ENCODE data around the gene ZDHHC5. TPM values are rescaled to one million over a fixed set of nuclear protein-coding genes. Genes with fewer than 3 reads are reported as not detected.

ZDHHC5 gene
- total RNA-seq, 1 experiment from 2014 or later = 64.1 TPM

- POLR2A ChIA-PET = no interaction called here
- ATAC-seq = no peak
- DNase-seq (ENCODE audit: low read depth, low spot score) = no peak
- H3K9me3 ChIP-seq (ENCODE audit: control insufficient read depth in 1 of 2, insufficient read depth in 1 of 2, low read depth in 1 of 2, low read length in 2 of 2) = no peaks in the 10 kb centered on the region
- no peaks in the 10 kb centered on the region for H3K36me3 ChIP-seq (ENCODE audit: control insufficient read depth in 1 of 2, insufficient read depth in 2 of 2, low read length in 2 of 2)
- no peaks in the 10 kb centered on the region for H3K79me2 ChIP-seq (ENCODE audit: insufficient read depth, low read length)
- peaks cover 0 to 25% of the 10 kb centered on the region in 2 experiments; a peak in 3 of 4 replicates for H3K4me1 ChIP-seq (ENCODE audit: control insufficient read depth in 1 of 2, insufficient read depth in 2 of 2, low read length in 2 of 2)
- RAD21 ChIA-PET (ENCODE audit: low non-redundant PET in 1 of 2, low total read pairs in 2 of 2, uncharacterized antibody in 2 of 2, unreplicated experiment in 2 of 2) = no interaction called here
- H3K9me2 ChIP-seq (ENCODE audit: insufficient read depth) = no peaks in the 10 kb centered on the region
- TF ChIP-seq POLR2AphosphoS5 (IDR thresholded peaks at IDR 0.05; ENCODE audit: low read depth, low read length) (peak; percentile 28; the same call in 1 of the 2 replicates), EZH2phosphoT487 (IDR thresholded peaks at IDR 0.05; ENCODE audit: borderline replicate concordance) (no peak), SIN3A (IDR thresholded peaks at IDR 0.05; ENCODE audit: low read depth) (no peak)
- no peaks in the 10 kb centered on the region for H4K20me1 ChIP-seq (ENCODE audit: insufficient read depth)
- H3K27me3 ChIP-seq (ENCODE audit: insufficient read depth, low read length) = peaks cover 12% of the 10 kb centered on the region; the same call in 1 of the 2 replicates
- intact Hi-C loops (cut with micrococcal nuclease) = loop anchor here (10.0 kb wide), 1 partner anchor 803 kb away; no protein-coding TSS in a partner anchor
- no peak overlapping the region for H3K4me3 ChIP-seq (replicated peaks in 1 of 2; ENCODE audit: low read depth in 1 of 2, low read length in 2 of 2)
- BruUV-seq (replicated peaks) = no TSS peak
- CTCF ChIA-PET = no interaction called here
- H3K27ac ChIP-seq (ENCODE audit: low read depth, low read length) = no peak overlapping the region
- no peak overlapping the region for H3K9ac ChIP-seq (ENCODE audit: low read length)
- no peak overlapping the region for H2AFZ ChIP-seq (ENCODE audit: low read depth, low read length, poor library complexity, severe bottlenecking)
- H3K4me2 ChIP-seq (ENCODE audit: low read length) = no peak overlapping the region
Measured at GRCh38 chr11:57647372-57647771, 20.5 kb upstream of the ZDHHC5 start.

GRCh38 chr11:57647960-57648800 is 19.7 kb upstream of the ZDHHC5 start:
- peaks cover 0 to 25% of the 10 kb centered on the region in 2 experiments; a peak in 3 of 4 replicates for H3K4me1 ChIP-seq (ENCODE audit: control insufficient read depth in 1 of 2, insufficient read depth in 2 of 2, low read length in 2 of 2)
- ChIA-PET CTCF (interaction anchor here (0.6 kb wide), 1 partner anchor 107 kb away, joined by 3 read pairs; no protein-coding TSS in a partner anchor), RAD21 (ENCODE audit: low non-redundant PET in 1 of 2, low total read pairs in 2 of 2, uncharacterized antibody in 2 of 2, unreplicated experiment in 2 of 2) (no interaction called here), POLR2A (no interaction called here)
- ATAC-seq (no peak), DNase-seq (ENCODE audit: low read depth, low spot score) (no peak)
- H2AFZ ChIP-seq (ENCODE audit: low read depth, low read length, poor library complexity, severe bottlenecking) = no peak overlapping the region
- no peak overlapping the region for H3K27ac ChIP-seq (ENCODE audit: low read depth, low read length)
- intact Hi-C loops (cut with micrococcal nuclease) = loop anchor here (1.0 to 10.0 kb wide), 2 partner anchors 44 to 803 kb away; no protein-coding TSS in a partner anchor
- no peaks in the 10 kb centered on the region for H3K9me3 ChIP-seq (ENCODE audit: control insufficient read depth in 1 of 2, insufficient read depth in 1 of 2, low read depth in 1 of 2, low read length in 2 of 2)
- TF ChIP-seq REST (IDR thresholded peaks at IDR 0.05; ENCODE audit: low read depth) = no peak
- TF ChIP-seq POLR2A (IDR thresholded peaks at IDR 0.05; ENCODE audit: borderline replicate concordance, extremely low read depth, insufficient read depth, insufficient read length) = no peak
- TF ChIP-seq ZBTB33 (IDR thresholded peaks at IDR 0.05; ENCODE audit: extremely low read depth, insufficient replicate concordance, low read length) = no peak
- TF ChIP-seq EZH2 (IDR thresholded peaks at IDR 0.05) = no peak
- no peak for TF ChIP-seq FOSL1 (IDR thresholded peaks at IDR 0.05; ENCODE audit: low read depth)
- no peak for TF ChIP-seq EZH2phosphoT487 (IDR thresholded peaks at IDR 0.05; ENCODE audit: borderline replicate concordance)
- TF ChIP-seq ELF1 (IDR thresholded peaks at IDR 0.05; ENCODE audit: borderline replicate concordance, low read depth) = no peak
- H3K9ac ChIP-seq (ENCODE audit: low read length) = no peak overlapping the region
- no peak overlapping the region for H3K4me3 ChIP-seq (replicated peaks in 1 of 2; ENCODE audit: low read depth in 1 of 2, low read length in 2 of 2)
- H3K9me2 ChIP-seq (ENCODE audit: insufficient read depth) = no peaks in the 10 kb centered on the region
- peaks cover 12% of the 10 kb centered on the region; the same call in 1 of the 2 replicates for H3K27me3 ChIP-seq (ENCODE audit: insufficient read depth, low read length)
- no peak overlapping the region for H3K4me2 ChIP-seq (ENCODE audit: low read length)
- H4K20me1 ChIP-seq (ENCODE audit: insufficient read depth) = no peaks in the 10 kb centered on the region
- no peaks in the 10 kb centered on the region for H3K36me3 ChIP-seq (ENCODE audit: control insufficient read depth in 1 of 2, insufficient read depth in 2 of 2, low read length in 2 of 2)
- no TSS peak for BruUV-seq (replicated peaks)
- H3K79me2 ChIP-seq (ENCODE audit: insufficient read depth, low read length) = no peaks in the 10 kb centered on the region

Measured in HCT116 (cell line).